ENCODE results near the gene ECHS1.
A peak's percentile ranks its signal among the peaks of the same experiment; 100 is the strongest.
"Not testable (repeated sequence)": the region's sequence is repeated elsewhere in the genome, so short reads cannot be mapped to it uniquely, and the experiment has no call there.

The ECHS1 gene

GRCh38 chr10:133326745-133327650, 46.2 kb downstream of the ECHS1 start:
- H3K9ac ChIP-seq, result 0 out of 22 replicates have a peak overlapping the region, but pooled peaks of 1 of the 11 experiments have one; percentile 23
- H3K27me3 ChIP-seq, result peaks cover 49 to 69% (median 59%) of the 10 kb centered on the region in 11 experiments
- TF ChIP-seq Cebpa-rat (IDR thresholded peaks at IDR 0.05), result no peak
- peaks cover 0 to 40% (median 10%) of the 10 kb centered on the region in 11 experiments; a peak in 11 of 22 replicates for H4K20me1 ChIP-seq
- H3K4me3 ChIP-seq, result no peak overlapping the region
- peak overlapping the region in 6 of 11 experiments; percentile 8 to 38 (median 18); a peak in 5 of 22 replicates for H3K4me2 ChIP-seq
- H3K4me1 ChIP-seq, result peaks cover 8 to 30% (median 23%) of the 10 kb centered on the region in 10 experiments; a peak in 16 of 20 replicates
- H3K9me3 ChIP-seq (replicated peaks in 1 of 11), result no peaks in the 10 kb centered on the region
- no peak overlapping the region for H3K27ac ChIP-seq
- H3K36me3 ChIP-seq, result no peaks in the 10 kb centered on the region

GRCh38 chr10:133326223-133326551, 47.0 kb downstream of the ECHS1 start:
- no peak overlapping the region for H3K27ac ChIP-seq
- H3K9ac ChIP-seq, result no peak overlapping the region
- peaks cover 0 to 4% (median 3%) of the 10 kb centered on the region in 11 experiments; a peak in 18 of 22 replicates for H3K9me3 ChIP-seq (replicated peaks in 1 of 11)
- H3K4me3 ChIP-seq, result no peak overlapping the region
- H3K27me3 ChIP-seq, result peaks cover 49 to 61% (median 54%) of the 10 kb centered on the region in 11 experiments
- no peak for TF ChIP-seq Cebpa-rat (IDR thresholded peaks at IDR 0.05)
- H3K36me3 ChIP-seq, result no peaks in the 10 kb centered on the region
- H3K4me1 ChIP-seq, result peaks cover 8 to 30% (median 23%) of the 10 kb centered on the region in 10 experiments; a peak in 16 of 20 replicates
- H4K20me1 ChIP-seq, result peaks cover 0 to 40% (median 10%) of the 10 kb centered on the region in 11 experiments; a peak in 11 of 22 replicates
- no peak overlapping the region for H3K4me2 ChIP-seq

- no peak overlapping the region for H3K9ac ChIP-seq
- H4K20me1 ChIP-seq, result peaks cover 0 to 40% (median 10%) of the 10 kb centered on the region in 11 experiments; a peak in 11 of 22 replicates
- H3K36me3 ChIP-seq, result no peaks in the 10 kb centered on the region
- H3K27ac ChIP-seq, result no peak overlapping the region
- H3K27me3 ChIP-seq, result peaks cover 49 to 56% (median 51%) of the 10 kb centered on the region in 11 experiments
- no peak for TF ChIP-seq Cebpa-rat (IDR thresholded peaks at IDR 0.05)
- H3K4me2 ChIP-seq, result peak overlapping the region in 8 of 11 experiments; percentile 12 to 60 (median 48); a peak in 11 of 22 replicates
- peaks cover 5 to 10% (median 8%) of the 10 kb centered on the region in 11 experiments for H3K9me3 ChIP-seq (replicated peaks in 1 of 11)
- no peak overlapping the region for H3K4me3 ChIP-seq
- H3K4me1 ChIP-seq, result peaks cover 8 to 30% (median 23%) of the 10 kb centered on the region in 10 experiments; a peak in 16 of 20 replicates
Measured at GRCh38 chr10:133325440-133326222, 47.5 kb downstream of the ECHS1 start.

DNA sequence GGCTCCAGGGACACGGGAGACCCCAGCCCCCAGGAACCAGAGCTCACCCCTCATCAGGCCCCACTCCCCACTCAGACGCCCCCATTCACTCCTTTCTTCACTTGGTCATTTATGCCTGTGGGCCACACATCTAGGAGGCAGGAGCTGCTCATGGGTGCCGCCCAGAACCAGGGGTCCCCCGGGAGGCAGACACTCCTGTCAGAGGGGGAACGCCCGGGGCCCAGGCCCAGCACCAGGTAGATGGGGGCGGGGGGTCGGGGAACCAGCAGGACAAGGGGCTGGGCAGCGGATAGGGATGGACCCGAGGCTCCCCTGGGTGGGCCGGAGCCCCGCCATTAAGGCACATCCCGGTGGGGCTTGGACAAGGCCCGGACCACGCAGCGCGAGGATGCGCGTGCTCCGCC, 48.3 kb downstream of the ECHS1 start:
- Histone ChIP-seq H3K4me3 (no peak overlapping the region), H3K4me2 (peak overlapping the region in 9 of 11 experiments; percentile 3 to 60 (median 47); a peak in 13 of 22 replicates)

DNA sequence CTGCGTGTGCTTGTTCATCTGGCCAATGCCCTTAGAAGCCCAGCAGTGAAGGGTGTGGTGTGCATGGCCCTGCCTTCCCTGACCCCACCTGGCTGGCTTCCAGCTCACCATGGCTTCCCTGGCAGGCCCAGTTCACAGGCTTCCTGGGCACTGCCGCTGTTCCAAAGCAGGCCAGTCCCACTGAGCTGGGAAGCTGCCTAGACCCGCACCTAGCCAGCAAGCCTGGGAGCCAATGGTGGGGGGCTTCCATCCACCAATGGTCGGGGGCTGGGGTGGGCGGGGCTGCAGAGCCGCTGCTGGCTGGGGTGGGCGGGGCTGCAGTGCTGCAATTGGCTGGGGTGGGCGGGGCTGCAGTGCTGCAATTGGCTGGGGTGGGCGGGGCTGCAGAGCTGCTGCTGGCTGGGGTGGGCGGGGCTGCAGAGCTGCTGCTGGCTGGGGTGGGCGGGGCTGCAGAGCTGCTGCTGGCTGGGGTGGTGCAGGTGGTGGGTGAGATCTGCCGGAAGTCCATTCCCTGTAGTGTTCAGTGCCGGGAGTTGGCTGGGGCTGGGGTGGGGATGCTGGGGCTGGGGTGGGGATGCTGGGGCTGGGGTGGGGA, 48.9 kb downstream of the ECHS1 start:
- Histone ChIP-seq H4K20me1 (peaks cover 0 to 40% (median 8%) of the 10 kb centered on the region in 11 experiments; a peak in 11 of 22 replicates), H3K4me2 (peak overlapping the region in 1 of 11 experiments; percentile 34; a peak in 2 of 22 replicates), H3K9me3 (replicated peaks in 1 of 11) (peaks cover 7 to 13% (median 10%) of the 10 kb centered on the region in 11 experiments), H3K4me1 (peaks cover 8 to 26% (median 19%) of the 10 kb centered on the region in 10 experiments; a peak in 16 of 20 replicates), H3K36me3 (no peaks in the 10 kb centered on the region), H3K27ac (no peak overlapping the region), H3K27me3 (peaks cover 47 to 50% (median 50%) of the 10 kb centered on the region in 11 experiments), H3K4me3 (no peak overlapping the region), H3K9ac (no peak overlapping the region)
- TF ChIP-seq Cebpa-rat (IDR thresholded peaks at IDR 0.05), result no peak

More for the DNA sequence above, 48.3 kb downstream of the ECHS1 start:
- Histone ChIP-seq H3K9ac (no peak overlapping the region), H3K4me1 (peaks cover 8 to 27% (median 21%) of the 10 kb centered on the region in 10 experiments; a peak in 16 of 20 replicates), H4K20me1 (peaks cover 0 to 40% (median 10%) of the 10 kb centered on the region in 11 experiments; a peak in 11 of 22 replicates), H3K36me3 (no peaks in the 10 kb centered on the region), H3K27ac (no peak overlapping the region), H3K27me3 (peaks cover 49 to 53% (median 51%) of the 10 kb centered on the region in 11 experiments), H3K9me3 (replicated peaks in 1 of 11) (peaks cover 7 to 13% (median 10%) of the 10 kb centered on the region in 11 experiments)
- no peak for TF ChIP-seq Cebpa-rat (IDR thresholded peaks at IDR 0.05)

- peaks cover 7 to 13% (median 10%) of the 10 kb centered on the region in 11 experiments for H3K9me3 ChIP-seq (replicated peaks in 1 of 11)
- H3K9ac ChIP-seq, H3K27ac ChIP-seq, H3K4me3 ChIP-seq, H3K36me3 ChIP-seq, H3K4me2 ChIP-seq: not testable (repeated sequence)
- H3K4me1 ChIP-seq, result peaks cover 8 to 31% (median 19%) of the 10 kb centered on the region in 10 experiments; a peak in 17 of 20 replicates
- peaks cover 0 to 20% (median 6%) of the 10 kb centered on the region in 11 experiments; a peak in 8 of 22 replicates for H4K20me1 ChIP-seq
- H3K27me3 ChIP-seq, result peaks cover 26 to 39% (median 37%) of the 10 kb centered on the region in 11 experiments
Measured at GRCh38 chr10:133322064-133322709, 51.0 kb downstream of the ECHS1 start.

GRCh38 chr10:133320852-133321422, 52.2 kb downstream of the ECHS1 start:
- H3K9ac ChIP-seq, H3K36me3 ChIP-seq, H3K4me2 ChIP-seq, H3K27ac ChIP-seq, H3K4me3 ChIP-seq: not testable (repeated sequence)
- Histone ChIP-seq H3K9me3 (replicated peaks in 1 of 11) (peaks cover 7 to 15% (median 11%) of the 10 kb centered on the region in 11 experiments), H3K4me1 (peaks cover 8 to 23% (median 16%) of the 10 kb centered on the region in 10 experiments; a peak in 16 of 20 replicates), H3K27me3 (peaks cover 13 to 26% (median 25%) of the 10 kb centered on the region in 11 experiments), H4K20me1 (peaks cover 0 to 12% (median 3%) of the 10 kb centered on the region in 11 experiments; a peak in 6 of 22 replicates)
